HEK293 (cell line): ENCODE results near the gene LARGE1.

Source experiments
- CTCF ChIA-PET: fragments of 350-600 bp; formaldehyde crosslinking; extraction: SDS; loops from one replicate; lab custom pipeline; 2021; ENCODE audit warnings: antibody characterized with exemption; lab: Yijun Ruan, JAX
- POLR2A ChIA-PET: fragments of 300-600 bp; formaldehyde crosslinking; extraction: SDS; loops from one replicate; lab custom pipeline; 2020; ENCODE audit warnings: antibody characterized with exemption, inconsistent platforms; lab: Yijun Ruan, JAX
- H3K27ac ChIP-seq: fragments of 200-500 bp; sonication (Bioruptor generic); 2 replicates; pipeline ENCODE4 v1.5.1; 2014; ENCODE audit warnings: low read depth, low read length, control low read depth, inconsistent platforms; ENCODE audit errors: extremely low read depth
- H3K36me3 ChIP-seq, 2 experiments: fragments of 200-500 bp in 1 of 2; sonication (Bioruptor generic) in 1 of 2; 1 replicate in 1 of 2; 2 replicates in 1 of 2; pipeline ENCODE4 v1.5.1; 2014 to 2017; ENCODE audit warnings: inconsistent platforms in 2 of 2, low read length in 2 of 2; ENCODE audit not compliant: control insufficient read depth in 2 of 2, insufficient read depth in 1 of 2
- H3K4me1 ChIP-seq: fragments of 200-500 bp; sonication (Bioruptor generic); 2 replicates; pipeline ENCODE4 v1.5.1; 2014; ENCODE audit warnings: mild to moderate bottlenecking, low read length, inconsistent platforms; ENCODE audit not compliant: control insufficient read depth, insufficient read depth
- H3K4me3 ChIP-seq: 2 replicates; pipeline ENCODE4 v1.5.1; 2011; ENCODE audit warnings: low read depth, mild to moderate bottlenecking, control low read depth, low read length, moderate library complexity
- H3K9me3 ChIP-seq: fragments of 200-500 bp; sonication (Bioruptor generic); 2 replicates; pipeline ENCODE4 v1.5.1; 2014; ENCODE audit warnings: low read depth, low read length, inconsistent platforms; ENCODE audit not compliant: control insufficient read depth, insufficient read depth
- GLIS1 ChIP-seq: fragments of 450-650 bp; formaldehyde crosslinking; IDR thresholded peaks from 2 replicates; pipeline ENCODE4 v1.5.1; 2016; ENCODE audit warnings: missing biosample characterization, missing genetic modification characterization
- HOXD13 ChIP-seq: sonication (generic); formaldehyde crosslinking; IDR thresholded peaks from 2 replicates; pipeline ENCODE4 v1.8.0; 2022; ENCODE audit warnings: missing genetic modification reagents, borderline replicate concordance
- OSR2 ChIP-seq: fragments of 450-650 bp; formaldehyde crosslinking; IDR thresholded peaks from 2 replicates; pipeline ENCODE4 v1.5.1; 2016; ENCODE audit warnings: missing biosample characterization, missing genetic modification characterization
- SALL2 ChIP-seq: fragments of 450-650 bp; formaldehyde crosslinking; IDR thresholded peaks from 2 replicates; pipeline ENCODE4 v1.5.0; 2017; ENCODE audit warnings: missing biosample characterization, mild to moderate bottlenecking, missing genetic modification characterization, borderline replicate concordance
- WT1 ChIP-seq: fragments of 450-650 bp; formaldehyde crosslinking; IDR thresholded peaks from 2 replicates; pipeline ENCODE4 v1.5.1; 2016; ENCODE audit warnings: missing biosample characterization, missing genetic modification characterization
- ZBTB1 ChIP-seq: fragments of 450-650 bp; formaldehyde crosslinking; IDR thresholded peaks from 2 replicates; pipeline ENCODE4 v1.5.1; 2016; ENCODE audit warnings: missing biosample characterization, missing genetic modification characterization
- ZBTB11 ChIP-seq: fragments of 450-650 bp; formaldehyde crosslinking; conservative IDR thresholded peaks from 2 replicates; pipeline ENCODE4 v1.5.1; 2016; ENCODE audit warnings: low read depth, missing biosample characterization, missing genetic modification characterization
- ZFP41 ChIP-seq: fragments of 450-650 bp; formaldehyde crosslinking; IDR thresholded peaks from 2 replicates; pipeline ENCODE4 v1.5.1; 2016; ENCODE audit warnings: missing biosample characterization, missing genetic modification characterization, borderline replicate concordance
- ZNF19 ChIP-seq: fragments of 450-650 bp; formaldehyde crosslinking; IDR thresholded peaks from 2 replicates; pipeline ENCODE4; 2016; ENCODE audit warnings: missing biosample characterization, missing genetic modification characterization, low read depth
- ZNF23 ChIP-seq: fragments of 450-650 bp; formaldehyde crosslinking; IDR thresholded peaks from 2 replicates; pipeline ENCODE4 v1.5.1; 2016; ENCODE audit warnings: missing biosample characterization, missing genetic modification characterization, borderline replicate concordance
- ZNF248 ChIP-seq: fragments of 450-650 bp; formaldehyde crosslinking; IDR thresholded peaks from 2 replicates; pipeline ENCODE4 v1.5.1; 2017; ENCODE audit warnings: missing biosample characterization, missing genetic modification characterization
- ZNF274 ChIP-seq, 2 experiments: fragments of 200-500 bp in 1 of 2; fragments of 450-650 bp in 1 of 2; sonication (Bioruptor generic) in 1 of 2; formaldehyde crosslinking in 1 of 2; IDR thresholded peaks; 2 replicates each; pipeline versions ENCODE4 v1.5.1 to v1.6.1; 2014 to 2016; ENCODE audit warnings: borderline replicate concordance in 1 of 2, inconsistent platforms in 1 of 2, low read length in 1 of 2, missing biosample characterization in 1 of 2, missing genetic modification characterization in 1 of 2
- ZNF555 ChIP-seq: fragments of 450-650 bp; formaldehyde crosslinking; conservative IDR thresholded peaks from 2 replicates; pipeline ENCODE4 v1.5.1; 2017; ENCODE audit warnings: missing biosample characterization, mild to moderate bottlenecking, missing genetic modification characterization, inconsistent platforms
- ZNF600 ChIP-seq: fragments of 450-650 bp; formaldehyde crosslinking; IDR thresholded peaks from 2 replicates; pipeline ENCODE4 v1.5.1; 2016; ENCODE audit warnings: missing biosample characterization, missing genetic modification characterization
- ZNF610 ChIP-seq: fragments of 450-650 bp; formaldehyde crosslinking; IDR thresholded peaks from 2 replicates; pipeline ENCODE4 v1.5.1; 2016; ENCODE audit warnings: missing biosample characterization, missing genetic modification characterization, borderline replicate concordance
- ZNF626 ChIP-seq: fragments of 450-650 bp; sonication (Bioruptor Pico); formaldehyde crosslinking; IDR thresholded peaks from 2 replicates; pipeline ENCODE4 v1.5.1; 2018; ENCODE audit warnings: missing biosample characterization, missing genetic modification characterization, inconsistent platforms
- ZNF645 ChIP-seq: fragments of 450-650 bp; formaldehyde crosslinking; IDR thresholded peaks from 2 replicates; pipeline ENCODE4; 2016; ENCODE audit warnings: missing biosample characterization, missing genetic modification characterization
- ZNF837 ChIP-seq: fragments of 450-650 bp; formaldehyde crosslinking; IDR thresholded peaks from 2 replicates; pipeline ENCODE4 v1.5.1; 2016; ENCODE audit warnings: missing biosample characterization, missing genetic modification characterization

The LARGE1 gene

GRCh38 chr22:33578752-33579151 is 341.5 kb downstream of the LARGE1 start (continued):
- TF ChIP-seq ZNF600 = no peak
- TF ChIP-seq, all 188 proteins: peak for 0

GRCh38 chr22:33577862-33578411 is 342.3 kb downstream of the LARGE1 start:
- no peaks in the 10 kb centered on the region for H3K9me3 ChIP-seq
- no peak for TF ChIP-seq ZBTB11 (tag by site-specific recombination)
- TF ChIP-seq WT1 (tag by site-specific recombination) = no peak
- TF ChIP-seq, all 188 proteins: peak for 0
- peaks cover 9% of the 10 kb centered on the region for H3K4me1 ChIP-seq
- no peak overlapping the region for H3K27ac ChIP-seq
- ChIA-PET CTCF (interaction anchor here (0.7 to 3.9 kb wide), 13 partner anchors 11 to 1420 kb away, joined by 3 to 28 read pairs (median 5); no protein-coding TSS in a partner anchor), POLR2A (no interaction called here)
- H3K36me3 ChIP-seq = no peaks in the 10 kb centered on the region
- no peak overlapping the region for H3K4me3 ChIP-seq

- no peaks in the 10 kb centered on the region for H3K9me3 ChIP-seq
- no peak overlapping the region for H3K27ac ChIP-seq
- H3K4me3 ChIP-seq = no peak overlapping the region
- POLR2A ChIA-PET = no interaction called here
- peaks cover 9% of the 10 kb centered on the region for H3K4me1 ChIP-seq
- CTCF ChIA-PET = interaction anchor here (0.7 to 1.1 kb wide), 2 partner anchors 57 to 275 kb away, joined by 3 to 5 read pairs; no protein-coding TSS in a partner anchor
- H3K36me3 ChIP-seq = no peaks in the 10 kb centered on the region
- TF ChIP-seq ZNF19 = no peak
- no peak for TF ChIP-seq ZNF248 (tag by site-specific recombination)
- no peak for TF ChIP-seq ZNF274 (IDR thresholded peaks at IDR 0.05; ENCODE audit: low read length)
- no peak for TF ChIP-seq ZNF274 (tag by site-specific recombination; IDR thresholded peaks at IDR 0.05; ENCODE audit: borderline replicate concordance)
- no peak for TF ChIP-seq ZNF555
- TF ChIP-seq GLIS1 = no peak
- TF ChIP-seq ZBTB1 (tag by site-specific recombination) = no peak
- no peak for TF ChIP-seq ZNF610 (tag by site-specific recombination)
- no peak for TF ChIP-seq OSR2 (tag by site-specific recombination)
- TF ChIP-seq ZNF626 = no peak
- no peak for TF ChIP-seq ZBTB11 (tag by site-specific recombination)
- TF ChIP-seq ZNF837 = no peak
- TF ChIP-seq ZNF645 (tag by site-specific recombination) = no peak
- no peak for TF ChIP-seq ZFP41
- TF ChIP-seq HOXD13 (CRISPR knock-in tag) = no peak
- no peak for TF ChIP-seq ZNF23 (tag by site-specific recombination)
- TF ChIP-seq SALL2 (tag by site-specific recombination) = no peak
These were observed 344.1 kb downstream of the LARGE1 start for GRCh38 chr22:33576205-33576604.
